HG03159 (cell line): ENCODE data around the gene GOLT1B.

Experiments
- ATAC-seq: cut with Tn5 transposase; IDR thresholded peaks from one replicate; pipeline ENCODE4 v1.9.1; 2021; ENCODE audit warnings: mild to moderate bottlenecking, moderate library complexity; ENCODE audit not compliant: unreplicated experiment

The GOLT1B gene

DNA sequence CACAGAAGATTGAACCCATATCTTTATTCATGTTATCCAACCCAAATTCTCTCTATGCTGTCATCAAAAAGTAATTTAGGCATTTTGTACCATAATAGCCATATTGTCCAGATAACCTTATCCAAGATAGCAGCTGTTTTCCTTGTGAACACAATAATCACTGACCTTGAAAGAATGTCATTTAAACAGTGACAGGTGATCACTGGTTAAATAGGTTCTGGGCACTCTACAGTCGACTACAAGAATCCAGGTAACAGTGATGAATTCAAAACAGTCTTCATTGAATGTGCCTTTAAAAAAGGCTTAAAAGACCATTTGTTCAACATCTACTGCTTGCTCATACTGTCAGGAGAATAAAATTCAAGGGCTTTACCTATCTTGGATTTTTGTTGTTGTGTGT lies 20.0 kb downstream of the GOLT1B start:
- no peak for ATAC-seq

DNA sequence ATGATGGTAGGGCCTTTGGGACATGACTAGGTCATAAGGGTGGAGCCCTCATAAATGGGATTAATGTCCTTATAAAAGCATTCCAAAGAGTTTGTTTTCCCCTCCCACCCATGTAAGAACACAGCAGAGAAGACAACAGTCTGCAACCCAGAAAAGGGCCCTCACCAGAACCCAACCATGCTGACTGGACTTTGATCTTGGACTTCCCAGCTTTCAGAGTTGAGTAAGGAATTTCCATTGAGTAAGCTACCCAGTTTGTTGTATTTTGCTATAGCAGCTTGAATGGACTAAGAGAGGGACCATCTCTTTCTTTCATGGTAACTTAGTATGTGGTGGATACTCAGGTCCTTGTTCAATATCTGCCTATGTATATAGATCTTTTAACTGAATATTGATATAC lies 21.6 kb downstream of the GOLT1B start:
- no peak for ATAC-seq

DNA sequence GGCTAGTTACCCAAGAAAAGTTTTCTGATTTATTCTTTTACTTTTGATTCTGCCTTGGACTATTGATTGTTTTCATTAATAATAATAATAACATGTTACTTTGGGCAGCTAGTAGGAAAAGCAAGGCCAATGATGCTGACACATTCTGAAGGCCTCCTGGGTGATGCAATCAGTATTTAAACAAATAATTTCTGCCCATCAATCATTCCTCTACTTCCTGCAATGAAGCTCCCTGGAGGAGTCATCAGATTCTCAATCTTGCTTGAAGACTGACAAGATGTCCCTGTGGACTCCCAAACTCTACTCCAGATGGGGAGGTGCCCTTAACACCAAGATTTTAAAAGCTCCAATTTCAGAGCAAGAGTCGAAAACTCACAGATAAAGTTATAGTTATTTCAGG lies 24.5 kb downstream of the GOLT1B start, which contains the start of gene SPX:
TSS of gene SPX (plus strand) at position 244 of the 400 bp plus-strand sequence. CDS start 177 bp downstream, outside the sequence.
- ATAC-seq: no peak

DNA sequence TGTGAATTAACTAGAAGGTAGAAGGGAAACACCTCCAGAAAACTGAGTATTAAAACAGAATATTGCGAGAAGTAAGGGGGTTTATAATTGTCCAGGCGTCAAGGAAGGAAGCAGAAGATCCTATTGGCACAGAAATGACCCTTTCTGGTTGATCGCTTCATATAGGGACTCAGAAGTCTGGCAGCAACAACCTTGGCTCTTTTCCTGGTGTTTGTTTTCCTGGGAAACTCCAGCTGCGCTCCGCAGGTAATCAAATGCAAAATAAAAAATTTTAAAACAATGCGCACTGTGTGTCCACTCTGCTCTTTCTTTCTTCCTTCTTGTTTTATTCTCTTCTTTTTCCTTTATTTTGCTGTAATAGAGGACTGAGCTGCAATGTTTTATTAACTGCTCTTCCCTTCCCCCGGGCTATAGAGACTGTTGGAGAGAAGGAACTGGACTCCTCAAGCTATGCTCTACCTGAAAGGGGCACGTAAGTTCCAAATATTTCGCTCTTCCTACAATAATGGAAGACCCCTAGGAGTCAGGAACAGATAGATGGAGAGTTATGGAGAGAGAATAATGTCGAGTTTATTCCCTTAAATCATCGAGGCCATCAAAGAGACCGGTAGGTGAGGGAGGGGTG lies 25.2 kb downstream of the GOLT1B start:
- ATAC-seq: no peak

DNA sequence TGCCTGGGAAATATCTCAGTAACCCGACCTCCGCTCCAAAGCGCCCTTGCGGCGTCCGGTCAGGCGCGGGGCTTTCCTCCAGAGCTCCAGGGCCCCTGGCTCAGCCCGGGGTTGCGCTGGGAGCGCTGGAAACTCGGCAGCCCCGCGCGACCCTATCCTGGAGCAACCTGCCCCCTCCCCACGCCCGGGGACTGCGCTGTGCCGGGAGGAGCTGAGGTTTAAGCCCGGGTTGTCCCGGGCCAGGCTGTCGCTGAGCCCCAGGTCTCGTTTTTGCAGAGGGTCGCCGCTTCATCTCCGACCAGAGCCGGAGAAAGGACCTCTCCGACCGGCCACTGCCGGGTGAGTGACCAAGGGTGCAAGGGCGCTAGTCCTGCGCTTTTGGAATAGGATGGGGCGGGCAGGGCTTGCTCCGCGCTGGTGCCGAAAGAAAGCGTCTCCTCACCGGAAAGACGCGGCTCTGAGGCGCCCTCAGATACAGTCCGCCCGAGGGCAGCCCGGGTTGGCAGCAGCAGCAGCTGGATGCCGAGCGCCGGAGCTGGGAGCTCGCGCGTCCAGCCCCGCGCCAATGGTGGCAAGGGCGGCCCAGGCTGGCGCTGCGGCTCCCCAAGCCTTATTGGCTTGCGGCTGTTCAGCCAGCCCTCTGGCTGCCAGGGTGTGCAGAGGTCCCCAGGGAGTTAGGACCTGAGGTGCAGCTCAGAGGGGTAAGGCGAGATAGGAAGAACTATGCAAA lies 26.0 kb downstream of the GOLT1B start:
- peak; percentile 89 for ATAC-seq

DNA sequence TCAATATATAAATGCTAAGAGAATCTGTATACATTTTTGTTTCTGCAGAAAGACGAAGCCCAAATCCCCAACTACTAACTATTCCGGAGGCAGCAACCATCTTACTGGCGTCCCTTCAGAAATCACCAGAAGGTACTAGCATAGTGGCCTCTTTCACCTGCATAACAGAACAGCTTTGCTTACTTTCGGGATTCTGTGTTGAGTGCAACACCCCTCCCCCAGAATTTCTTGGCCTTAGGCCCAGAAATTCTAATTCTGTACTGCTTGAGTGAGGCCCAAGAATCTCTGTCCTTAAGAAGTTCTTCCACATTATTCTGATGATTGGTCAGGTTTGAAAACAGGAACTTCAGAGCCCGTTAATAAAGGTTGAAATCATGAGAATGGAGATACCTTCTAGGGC lies 27.4 kb downstream of the GOLT1B start:
- no peak for ATAC-seq

DNA sequence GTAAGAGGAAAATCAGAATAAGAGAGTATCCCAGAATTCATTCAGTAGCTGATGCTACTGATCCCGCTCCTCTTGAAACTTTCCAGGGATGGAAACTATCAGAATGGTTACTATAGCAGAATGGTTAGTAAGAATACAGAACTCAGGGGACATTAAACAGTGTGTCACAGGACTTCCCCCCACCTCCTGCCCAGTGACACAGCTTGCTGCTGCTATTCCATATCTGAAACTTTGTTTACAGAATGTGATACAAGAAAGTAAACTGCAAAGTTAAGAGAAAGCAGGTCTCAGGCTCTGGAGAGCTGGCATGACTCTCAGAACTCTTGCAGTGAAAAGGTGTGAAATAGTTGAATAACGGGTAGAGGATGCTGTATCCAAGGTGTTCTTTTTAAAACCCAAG lies 27.9 kb downstream of the GOLT1B start:
- ATAC-seq: no peak

DNA sequence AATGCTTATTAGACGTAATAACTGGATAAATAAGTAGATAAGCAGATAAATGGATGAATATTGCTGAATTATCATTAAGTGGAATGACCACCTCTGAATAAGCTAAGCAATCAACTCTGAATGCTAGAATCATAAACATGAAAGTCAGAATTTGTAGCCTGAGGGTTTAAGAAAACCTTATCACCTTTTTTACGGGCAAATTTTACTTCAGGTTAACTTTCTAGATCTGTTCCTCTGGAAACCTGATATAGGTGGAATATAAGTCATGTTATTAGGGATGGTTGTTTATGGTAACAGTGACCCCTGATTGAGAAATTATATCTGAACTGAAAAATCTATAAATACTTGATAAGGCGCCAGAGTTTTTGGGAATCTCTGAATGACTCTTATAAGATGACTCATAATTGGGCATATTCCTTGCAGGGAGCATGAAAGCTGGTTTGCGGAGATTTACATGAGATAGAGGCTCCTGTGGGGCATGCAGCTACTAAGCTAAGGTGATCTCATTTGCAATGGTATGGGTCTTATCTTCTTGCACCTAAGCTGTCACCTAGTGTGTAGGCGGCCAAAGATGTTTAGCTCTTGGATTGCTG lies 36.6 kb downstream of the GOLT1B start:
- no peak for ATAC-seq

DNA sequence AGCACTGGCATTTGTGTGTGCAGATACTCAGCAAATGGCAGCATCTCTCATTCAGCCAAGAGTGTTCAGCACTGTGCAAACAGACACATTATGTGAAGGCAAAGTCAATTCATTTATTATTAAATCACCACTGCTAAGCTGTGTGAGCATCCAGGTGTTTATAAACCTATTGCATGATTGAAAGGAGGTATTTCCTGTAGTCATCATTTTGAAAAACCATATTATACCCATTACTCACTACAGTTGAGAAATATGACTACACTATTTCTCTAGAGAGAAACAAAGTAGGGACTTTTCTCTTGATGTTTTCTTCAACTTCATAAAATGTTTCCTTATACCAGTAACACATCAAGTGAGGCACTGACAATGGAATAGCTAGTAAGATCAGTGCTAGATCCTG lies 38.2 kb downstream of the GOLT1B start:
- ATAC-seq: peak; percentile 34

DNA sequence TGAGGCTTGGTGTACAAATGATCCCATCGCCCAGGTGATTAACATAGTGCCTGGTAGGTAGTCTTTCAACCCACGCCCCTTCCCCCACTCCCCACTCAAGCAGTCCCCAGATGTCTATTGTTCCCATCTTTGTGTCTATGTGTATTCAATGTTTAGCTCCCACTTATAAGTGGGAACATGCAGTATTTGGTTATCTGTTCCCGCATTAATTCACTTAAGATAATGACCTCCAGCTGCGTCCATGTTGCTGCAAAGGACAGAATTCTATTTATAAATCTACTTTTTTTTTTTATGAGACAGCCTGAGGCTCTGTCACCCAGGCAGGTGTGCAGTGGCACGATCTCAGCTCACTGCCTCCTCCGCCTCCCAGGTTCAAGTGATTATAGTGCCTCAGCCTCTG lies 40.2 kb downstream of the GOLT1B start:
- ATAC-seq: no peak

DNA sequence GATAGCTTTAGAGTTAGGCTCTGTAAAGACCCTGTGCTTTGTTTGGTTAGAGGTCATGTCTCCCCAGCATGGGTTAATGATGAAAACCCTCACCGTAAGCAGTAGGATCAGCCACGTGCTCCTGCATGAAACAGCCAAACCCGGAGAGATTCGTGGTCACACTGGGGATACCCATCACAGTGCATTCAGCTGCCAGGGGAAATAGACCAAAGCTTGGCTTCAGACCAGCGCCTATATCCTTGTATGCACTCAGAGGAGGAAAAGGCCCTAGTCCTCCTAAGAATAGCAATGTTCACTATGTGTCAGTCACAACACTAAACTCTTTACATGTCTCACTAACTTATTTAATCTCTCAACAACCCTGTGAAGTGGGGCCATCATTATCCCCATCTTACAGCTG lies 40.8 kb downstream of the GOLT1B start:
- no peak for ATAC-seq

DNA sequence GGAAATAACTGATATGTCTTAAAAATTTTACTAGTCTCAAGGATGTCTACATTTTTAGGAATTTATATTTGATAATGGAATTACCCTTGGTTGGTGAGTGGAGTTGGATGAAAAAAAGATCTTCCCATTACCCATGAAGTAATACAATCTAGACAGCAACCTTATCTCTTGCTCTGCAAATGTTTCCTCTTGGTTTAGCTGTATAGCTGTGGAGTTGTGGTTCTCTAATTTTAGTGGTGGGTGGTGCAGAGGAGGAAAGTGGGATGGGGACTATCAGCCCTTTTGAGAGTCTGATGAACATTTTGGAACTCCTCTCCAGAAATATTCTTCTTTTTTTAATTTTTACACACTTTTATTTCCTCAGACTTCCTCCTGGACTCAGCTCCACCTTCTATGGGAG lies 41.6 kb downstream of the GOLT1B start:
- no peak for ATAC-seq

DNA sequence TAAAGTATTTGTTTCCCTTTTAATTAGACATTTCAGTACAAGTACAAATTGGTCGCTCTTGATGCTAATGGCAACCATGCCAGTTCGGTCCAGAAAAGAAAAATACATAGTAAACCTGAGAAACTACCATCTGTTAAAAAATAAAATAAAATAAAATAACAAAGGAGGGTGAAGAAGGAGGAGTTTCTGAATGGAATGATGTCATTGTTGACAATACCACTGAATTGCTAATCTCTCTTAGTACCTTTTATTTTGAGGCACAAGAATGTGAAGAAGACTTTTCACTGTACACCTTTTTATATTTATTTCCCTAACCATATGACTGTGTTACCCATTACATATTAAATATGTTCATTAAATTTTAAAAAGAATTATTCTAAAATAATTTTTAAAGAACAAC lies 44.0 kb downstream of the GOLT1B start:
- ATAC-seq: no peak

DNA sequence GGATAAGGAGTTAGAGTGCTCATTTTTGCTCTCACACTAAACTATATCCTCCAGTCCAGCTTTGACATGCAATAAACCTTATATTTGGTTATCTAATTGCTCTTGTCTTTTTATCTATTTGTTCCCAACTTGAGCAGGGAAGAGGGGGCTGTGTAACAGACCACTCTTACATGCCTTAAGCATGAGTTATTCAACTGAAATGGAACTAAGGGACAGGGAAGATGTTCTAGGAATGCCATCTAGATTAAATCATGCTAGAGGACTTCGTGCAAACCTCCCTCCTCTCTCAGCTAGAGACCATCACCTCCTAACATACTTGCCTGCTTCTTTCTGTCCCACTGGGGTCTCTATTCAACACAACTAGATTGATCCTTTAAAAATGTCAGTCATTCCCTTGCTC lies 45.1 kb downstream of the GOLT1B start:
- ATAC-seq: no peak

DNA sequence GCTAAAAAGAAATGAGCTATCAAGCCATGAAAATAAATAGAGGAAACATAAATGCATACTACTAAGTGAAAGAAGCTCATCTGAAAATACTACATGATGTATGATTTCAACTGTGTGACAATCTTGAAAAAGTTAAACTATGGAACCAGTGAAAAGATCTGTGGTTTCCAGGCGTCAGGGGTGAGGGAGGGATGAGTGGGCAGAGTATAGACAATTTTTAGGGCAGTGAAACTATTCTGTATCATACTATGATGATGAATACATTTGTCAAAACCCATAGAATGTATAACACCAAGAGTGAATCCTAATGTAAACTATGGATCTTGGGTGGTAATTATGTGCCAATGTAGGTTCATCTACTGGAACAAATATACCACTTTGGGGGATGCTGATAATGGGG lies 45.8 kb downstream of the GOLT1B start:
- ATAC-seq: no peak

DNA sequence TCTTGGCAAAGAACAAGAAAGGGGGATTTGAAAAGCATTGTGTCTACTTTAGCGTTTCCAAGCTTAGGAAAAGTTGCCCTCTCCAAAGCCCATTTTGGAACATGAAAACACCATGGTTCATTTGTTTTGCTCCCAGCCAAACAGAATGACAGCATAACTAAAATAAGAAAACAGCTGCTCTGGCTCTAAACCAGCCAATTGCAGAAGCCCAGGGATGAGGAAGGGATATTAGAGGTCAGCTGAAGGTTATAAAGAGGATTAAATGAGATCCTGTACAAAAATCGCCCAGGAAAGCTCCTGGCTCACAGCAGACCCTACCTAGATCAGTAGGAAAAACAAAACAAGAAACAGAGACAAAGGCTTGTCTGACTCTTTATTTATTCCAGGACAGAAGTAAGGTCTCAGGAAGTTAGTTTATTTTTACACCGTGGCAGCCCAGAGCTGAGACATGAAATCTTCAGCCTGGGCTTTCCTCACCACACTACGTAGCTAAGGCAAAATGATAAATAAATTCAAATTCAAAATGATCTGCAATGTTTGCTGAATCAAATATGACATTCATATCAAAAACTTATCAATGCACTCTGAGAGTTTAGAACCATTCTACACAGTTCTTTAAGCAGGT lies 50.4 kb downstream of the GOLT1B start:
- no peak for ATAC-seq

DNA sequence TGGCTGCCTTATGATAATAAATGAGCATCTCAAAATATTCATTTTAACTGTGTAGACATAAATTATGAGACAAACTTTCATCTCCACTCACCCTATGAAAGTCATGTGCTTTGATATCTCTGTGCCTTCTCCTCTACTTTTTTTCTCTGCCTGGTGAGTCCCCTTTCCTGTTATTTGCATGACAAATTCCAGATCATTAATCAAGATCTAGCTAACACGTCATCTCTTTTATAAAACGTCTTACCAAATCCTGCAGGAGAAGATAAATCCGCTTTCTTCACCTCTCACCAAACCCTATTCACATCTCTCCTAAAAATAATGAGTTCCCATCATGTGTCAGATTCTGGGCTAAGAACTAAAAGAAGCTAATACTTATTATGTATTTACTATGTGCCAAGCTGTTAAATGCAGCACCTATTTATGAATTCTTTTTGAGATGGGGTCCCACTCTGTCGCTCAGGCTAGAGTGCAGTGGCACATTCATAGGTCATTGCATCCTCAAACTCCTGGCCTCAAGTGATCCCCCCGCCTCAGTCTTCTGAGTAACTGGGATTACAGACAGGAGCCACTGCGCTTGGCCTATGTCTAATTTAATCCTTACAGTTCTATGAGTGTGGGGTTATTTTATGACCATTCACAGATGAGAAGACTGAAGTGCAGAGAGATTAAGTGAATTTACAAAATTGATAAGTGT lies 51.2 kb downstream of the GOLT1B start:
- no peak for ATAC-seq

DNA sequence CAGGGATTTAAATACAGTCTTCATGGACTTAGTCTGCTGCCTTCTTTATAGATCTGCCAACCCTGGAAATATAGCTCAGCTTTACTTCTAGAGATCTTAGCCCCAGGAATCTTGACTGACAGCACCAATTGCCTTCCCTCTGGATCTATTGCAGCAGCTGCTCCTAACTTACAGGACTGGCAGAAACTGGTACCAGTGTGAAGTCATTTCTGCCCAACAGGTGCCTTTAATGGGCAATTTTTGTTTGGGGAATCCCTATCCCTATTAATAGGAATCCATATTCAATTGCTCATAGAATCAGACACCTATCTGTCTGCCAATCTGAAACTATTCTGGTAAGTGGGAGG lies 51.7 kb downstream of the GOLT1B start:
- no peak for ATAC-seq

DNA sequence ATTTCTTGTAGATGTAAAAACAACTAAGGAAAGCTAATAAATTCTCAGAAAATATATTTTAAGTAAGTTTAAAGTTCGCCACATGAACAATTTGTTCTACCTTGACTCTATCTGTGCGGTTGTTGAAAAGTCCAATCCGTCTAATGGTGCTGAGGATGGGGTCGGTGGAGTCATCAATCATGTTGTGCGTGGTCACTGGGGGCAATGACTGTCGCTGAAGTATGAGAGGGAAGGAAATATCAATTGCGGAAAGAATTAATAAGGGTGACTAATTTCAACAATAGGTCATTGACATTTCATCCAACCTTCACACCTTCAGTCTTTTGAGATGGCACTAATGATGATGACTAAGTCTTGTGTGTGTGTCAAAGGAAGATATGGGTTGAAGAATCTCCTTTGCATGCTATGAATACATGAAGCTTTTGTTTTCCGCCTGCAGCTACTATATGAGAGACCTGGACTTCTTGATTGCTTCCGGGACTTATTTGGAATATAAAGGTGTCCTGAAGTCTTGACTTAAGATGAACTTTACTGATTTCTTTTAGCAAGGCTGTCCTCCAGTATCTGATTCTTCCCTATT lies 56.6 kb downstream of the GOLT1B start:
- no peak for ATAC-seq

DNA sequence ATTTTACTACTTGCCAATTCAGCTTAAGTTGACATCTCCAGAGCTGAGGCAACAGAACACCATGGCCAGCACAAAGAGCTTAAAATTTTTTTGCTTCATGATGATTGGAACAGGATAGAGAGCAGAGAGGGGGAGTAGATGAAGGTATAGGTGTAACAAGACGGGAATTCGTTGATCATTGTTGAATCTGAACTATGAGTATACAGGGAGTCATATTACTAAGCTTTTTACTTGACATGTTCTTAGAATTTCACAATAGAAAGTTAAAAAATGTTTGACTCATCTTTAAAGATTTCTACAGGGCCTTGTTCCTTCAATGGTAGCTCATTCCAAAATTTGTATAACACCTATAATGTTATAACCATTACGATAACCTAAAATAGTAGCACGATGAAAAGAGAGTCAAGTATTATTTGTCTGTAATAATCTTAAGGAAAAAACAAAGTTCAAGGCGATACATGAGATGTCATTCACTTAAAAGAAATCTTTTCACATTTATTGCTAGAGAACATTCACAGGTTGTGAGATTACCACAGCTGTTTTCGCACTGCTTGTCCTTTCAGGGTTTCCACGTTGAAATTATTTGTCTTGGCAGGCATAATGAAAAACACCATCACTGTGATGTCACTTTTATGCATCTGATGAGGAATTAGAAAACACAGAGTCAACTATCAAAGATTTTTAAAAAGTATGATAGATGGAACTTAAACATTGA lies 58.4 kb downstream of the GOLT1B start:
- ATAC-seq: no peak
